IMR-90 (cell line): ENCODE data around the gene TXNDC16. TPM values are rescaled to one million over a fixed set of nuclear protein-coding genes. Genes with fewer than 3 reads are reported as not detected.

Experiments used
- ATAC-seq: fragments of 200-7000 bp; cut with Tn5 transposase; 2 replicates; pipeline ENCODE4 v1.9.1; 2020; ENCODE audit warnings: low read depth, mild to moderate bottlenecking, moderate library complexity
- Bru-seq: library from RNA; stranded (reverse); fragments of 400-500 nt; gene quantifications from one replicate; lab custom pipeline; 2021; lab: Mats Ljungman, UMichigan
- BruChase-seq, 2 experiments: library from RNA; stranded (reverse); fragments of 400-500 nt; gene quantifications; one replicate each; lab custom pipeline; 2021; lab: Mats Ljungman, UMichigan
- BruUV-seq: library from RNA; stranded (reverse); fragments of 400-500 nt; replicated peaks from 2 replicates; lab custom pipeline; 2021; lab: Mats Ljungman, UMichigan
- CTCF ChIA-PET: fragments of 300-600 bp; formaldehyde crosslinking; extraction: SDS; loops from one replicate; lab custom pipeline; 2021; ENCODE audit warnings: antibody characterized with exemption; lab: Yijun Ruan, JAX
- POLR2A ChIA-PET: fragments of 300-600 bp; sonication (Branson Sonifier 250); formaldehyde crosslinking; loops from one replicate; lab custom pipeline; 2022; ENCODE audit warnings: antibody characterized with exemption; ENCODE audit not compliant: unreplicated experiment; lab: Charles Lee
- DNase-seq: peaks from one replicate; pipeline ENCODE4 v3.0.0; 2013
- H2AFZ ChIP-seq: replicated peaks from 2 replicates; pipeline ENCODE3; 2013; ENCODE audit warnings: low read length, mild to moderate bottlenecking; ENCODE audit not compliant: poor library complexity
- H2AK5ac ChIP-seq: 2 replicates; pipeline ENCODE4 v1.6.1; 2013; ENCODE audit warnings: low read depth, low read length, inconsistent platforms
- H2AK9ac ChIP-seq: replicated peaks from 2 replicates; pipeline ENCODE3; 2013; ENCODE audit warnings: mild to moderate bottlenecking, low read depth, low read length, moderate library complexity; ENCODE audit not compliant: poor library complexity
- H2BK120ac ChIP-seq: 2 replicates; pipeline ENCODE4 v1.6.1; 2013; ENCODE audit warnings: low read depth, low read length, inconsistent platforms
- H2BK15ac ChIP-seq: 3 replicates; pipeline ENCODE4 v1.6.1; 2013; ENCODE audit warnings: low read depth, low read length, inconsistent platforms
- H2BK20ac ChIP-seq: 2 replicates; pipeline ENCODE4 v1.6.1; 2013; ENCODE audit warnings: low read depth, mild to moderate bottlenecking, inconsistent platforms, low read length, moderate library complexity
- H2BK5ac ChIP-seq: 2 replicates; pipeline ENCODE4 v1.6.1; 2013; ENCODE audit warnings: mild to moderate bottlenecking, low read depth, low read length, inconsistent platforms; ENCODE audit not compliant: poor library complexity, severe bottlenecking
- H3K14ac ChIP-seq: replicated peaks from 2 replicates; pipeline ENCODE4 v1.6.1; 2013; ENCODE audit warnings: low read depth, low read length, inconsistent platforms
- H3K18ac ChIP-seq: 2 replicates; pipeline ENCODE4 v1.6.1; 2013; ENCODE audit warnings: low read depth, low read length, control low read depth
- H3K23ac ChIP-seq: 2 replicates; pipeline ENCODE4 v1.6.1; 2013; ENCODE audit warnings: low read depth, low read length, inconsistent platforms
- H3K27ac ChIP-seq: 2 replicates; pipeline ENCODE4 v1.5.1; 2013; ENCODE audit warnings: mild to moderate bottlenecking, control low read depth, low read length; ENCODE audit not compliant: insufficient read depth
- H3K27me3 ChIP-seq: 2 replicates; pipeline ENCODE4 v1.6.1; 2013; ENCODE audit warnings: low read length; ENCODE audit not compliant: control insufficient read depth, insufficient read depth
- H3K36me3 ChIP-seq: 2 replicates; pipeline ENCODE4 v1.6.1; 2013; ENCODE audit warnings: low read length, mixed read lengths; ENCODE audit not compliant: control insufficient read depth, insufficient read depth
- H3K4ac ChIP-seq: 2 replicates; pipeline ENCODE4 v1.6.1; 2013; ENCODE audit warnings: low read depth, low read length, inconsistent platforms
- H3K4me1 ChIP-seq: 2 replicates; pipeline ENCODE4 v1.6.1; 2013; ENCODE audit warnings: low read length, mixed read lengths; ENCODE audit not compliant: control insufficient read depth, insufficient read depth
- H3K4me2 ChIP-seq: 2 replicates; pipeline ENCODE4 v1.6.1; 2013; ENCODE audit warnings: low read depth, mild to moderate bottlenecking, control low read depth, low read length, moderate library complexity
- H3K4me3 ChIP-seq: 2 replicates; pipeline ENCODE4 v1.5.1; 2013; ENCODE audit warnings: low read depth, mild to moderate bottlenecking, control low read depth, low read length, moderate library complexity; ENCODE audit not compliant: insufficient read depth
- H3K56ac ChIP-seq: 2 replicates; pipeline ENCODE4 v1.6.1; 2013; ENCODE audit warnings: low read length, inconsistent platforms; ENCODE audit not compliant: insufficient read depth; ENCODE audit errors: extremely low read depth
- H3K79me1 ChIP-seq, 2 experiments: 2 replicates each; pipeline ENCODE4 v1.6.1; 2013; ENCODE audit warnings: low read length in 2 of 2, inconsistent platforms in 1 of 2, low read depth in 1 of 2
- H3K9ac ChIP-seq: 2 replicates; pipeline ENCODE4 v1.6.1; 2013; ENCODE audit warnings: low read depth, low read length, control low read depth
- H3K9me1 ChIP-seq: 2 replicates; pipeline ENCODE4 v1.6.1; 2013; ENCODE audit warnings: low read length, inconsistent platforms; ENCODE audit not compliant: insufficient read depth
- H3K9me3 ChIP-seq: 2 replicates; pipeline ENCODE4 v1.6.1; 2013; ENCODE audit warnings: low read length; ENCODE audit not compliant: control insufficient read depth, insufficient read depth
- H4K20me1 ChIP-seq: 2 replicates; pipeline ENCODE4 v1.6.1; 2013; ENCODE audit warnings: low read length, inconsistent platforms; ENCODE audit not compliant: insufficient read depth
- H4K5ac ChIP-seq: 2 replicates; pipeline ENCODE4 v1.6.1; 2013; ENCODE audit warnings: mild to moderate bottlenecking, low read depth, low read length, control low read depth
- H4K8ac ChIP-seq, 2 experiments: 2 replicates each; pipeline ENCODE4 v1.6.1; 2013; ENCODE audit warnings: low read depth in 2 of 2, low read length in 2 of 2, control low read depth in 1 of 2, inconsistent platforms in 1 of 2
- H4K91ac ChIP-seq: 2 replicates; pipeline ENCODE4 v1.6.1; 2013; ENCODE audit warnings: low read depth, low read length, inconsistent platforms; ENCODE audit not compliant: insufficient read depth
- CEBPB ChIP-seq: IDR thresholded peaks from 2 replicates; pipeline ENCODE4 v1.6.1; 2012; ENCODE audit warnings: low read depth, low read length, improper control_type of control experiment
- CHD1 ChIP-seq: IDR thresholded peaks from 2 replicates; pipeline ENCODE4 v1.6.1; 2012; ENCODE audit warnings: low read depth, low read length, improper control_type of control experiment
- FOS ChIP-seq: fragments of 150-350 bp; IDR thresholded peaks from 2 replicates; pipeline ENCODE4 v1.6.1; 2016; ENCODE audit warnings: low read depth, low read length
- MAFK ChIP-seq: IDR thresholded peaks from 2 replicates; pipeline ENCODE4 v1.6.1; 2012; ENCODE audit warnings: low read depth, low read length, improper control_type of control experiment
- MAZ ChIP-seq: IDR thresholded peaks from 2 replicates; pipeline ENCODE4 v1.6.1; 2012; ENCODE audit warnings: low read depth, mild to moderate bottlenecking, low read length, improper control_type of control experiment, moderate library complexity, borderline replicate concordance
- NFE2L2 ChIP-seq: fragments of 150-350 bp; IDR thresholded peaks from 2 replicates; pipeline ENCODE4 v1.6.1; 2016; ENCODE audit warnings: low read depth, mild to moderate bottlenecking, low read length
- POLR2A ChIP-seq: IDR thresholded peaks from 2 replicates; pipeline ENCODE4 v1.6.1; 2012; ENCODE audit warnings: mild to moderate bottlenecking, low read depth, low read length
- RAD21 ChIP-seq: IDR thresholded peaks from 2 replicates; pipeline ENCODE4 v1.6.1; 2012; ENCODE audit warnings: low read length, improper control_type of control experiment
- RCOR1 ChIP-seq: IDR thresholded peaks from 2 replicates; pipeline ENCODE4 v1.6.1; 2012; ENCODE audit warnings: mild to moderate bottlenecking, low read length, improper control_type of control experiment; ENCODE audit not compliant: insufficient replicate concordance
- RFX5 ChIP-seq: IDR thresholded peaks from 2 replicates; pipeline ENCODE4 v1.8.0; 2012; ENCODE audit warnings: low read depth, mild to moderate bottlenecking, low read length, moderate library complexity
- SMC3 ChIP-seq: fragments of 150-350 bp; IDR thresholded peaks from 2 replicates; pipeline ENCODE4 v1.6.1; 2016; ENCODE audit warnings: low read depth, mild to moderate bottlenecking, antibody characterized with exemption, low read length, moderate library complexity
- WGBS, 2 experiments: methylation state at CpG; one replicate each; pipeline versions ENCODE4 v1.1.5 to v1.1.7; 2013; ENCODE audit warnings: missing lambda C conversion rate in 2 of 2; ENCODE audit not compliant: insufficient read length in 1 of 2; ENCODE audit errors: extremely low coverage in 2 of 2; 5-methylcytosine and 5-hydroxymethylcytosine counted together
- dilution Hi-C: fragments of 300-500 bp; cut with HindIII; formaldehyde crosslinking; loops from one replicate; pipeline ENCODE4 v1.14.3; 2018; ENCODE audit warnings: low sequenced_read_pairs; ENCODE audit not compliant: unreplicated experiment
- in situ Hi-C: fragments of 300-500 bp; cut with MboI; formaldehyde crosslinking; loops from 3 replicates; pipeline ENCODE4 v1.14.3; 2019; ENCODE audit warnings: low sequenced_read_pairs, inconsistent platforms, mixed read lengths
- intact Hi-C: fragments of 100-400 bp; cut with micrococcal nuclease; formaldehyde crosslinking; loops from 2 replicates; pipeline ENCODE4 v1.10.0; 2022
- long read RNA-seq: library from polyadenylated mRNA; unstranded; transcript quantifications from one replicate; pipeline ENCODE4 v2.0.0, GENCODE V29; 2021; ENCODE audit not compliant: unreplicated experiment
- polyA plus RNA-seq, 3 experiments: library from polyadenylated mRNA; depleted of rRNA; stranded (reverse); fragments of >200 nt; gene quantifications; 2 replicates each; pipeline ENCODE4 v1.2.3, GENCODE V29; 2012; ENCODE audit warnings: low replicate concordance in 1 of 3
- total RNA-seq: library from RNA; depleted of rRNA; stranded (reverse); fragments of >200 nt; gene quantifications from 2 replicates; pipeline ENCODE4 v1.2.3, GENCODE V29; 2012; rRNA removed
- TF ChIP-seq, protein P1 (sequence below): fragments of 150-350 bp; IDR thresholded peaks from 2 replicates; pipeline ENCODE4 v1.6.1; 2016; ENCODE audit warnings: low read depth, mild to moderate bottlenecking, low read length, moderate library complexity, borderline replicate concordance

TXNDC16 gene
- total RNA-seq (1.4 and 1.9 TPM in 2 replicates), polyA plus RNA-seq (2012; rRNA removed) (1.1 and 1.4 TPM in 2 replicates), Bru-seq, nascent RNA (percentile 37 among the genes with signal in this experiment), BruChase-seq, experiment 1, labeled RNA remaining after a 6-hour chase (percentile 34 among the genes with signal in this experiment), BruChase-seq, experiment 2, labeled RNA remaining after a 2-hour chase (percentile 40 among the genes with signal in this experiment)
- 0.21 and 0.22 TPM in 2 replicates for polyA plus RNA-seq (2012; cell fraction: cytosol; rRNA removed)
- 0.09 and 1.2 TPM in 2 replicates for polyA plus RNA-seq (2012; cell fraction: nucleus; rRNA removed; ENCODE audit: low replicate concordance)
- long read RNA-seq, full-length matches to known transcripts, result 8 of 9 reads
- long read RNA-seq, partial matches to known transcripts, result 1 of 9 reads
- long read RNA-seq, other reads (novel, unspliced or antisense), result 0 of 9 reads

DNA sequence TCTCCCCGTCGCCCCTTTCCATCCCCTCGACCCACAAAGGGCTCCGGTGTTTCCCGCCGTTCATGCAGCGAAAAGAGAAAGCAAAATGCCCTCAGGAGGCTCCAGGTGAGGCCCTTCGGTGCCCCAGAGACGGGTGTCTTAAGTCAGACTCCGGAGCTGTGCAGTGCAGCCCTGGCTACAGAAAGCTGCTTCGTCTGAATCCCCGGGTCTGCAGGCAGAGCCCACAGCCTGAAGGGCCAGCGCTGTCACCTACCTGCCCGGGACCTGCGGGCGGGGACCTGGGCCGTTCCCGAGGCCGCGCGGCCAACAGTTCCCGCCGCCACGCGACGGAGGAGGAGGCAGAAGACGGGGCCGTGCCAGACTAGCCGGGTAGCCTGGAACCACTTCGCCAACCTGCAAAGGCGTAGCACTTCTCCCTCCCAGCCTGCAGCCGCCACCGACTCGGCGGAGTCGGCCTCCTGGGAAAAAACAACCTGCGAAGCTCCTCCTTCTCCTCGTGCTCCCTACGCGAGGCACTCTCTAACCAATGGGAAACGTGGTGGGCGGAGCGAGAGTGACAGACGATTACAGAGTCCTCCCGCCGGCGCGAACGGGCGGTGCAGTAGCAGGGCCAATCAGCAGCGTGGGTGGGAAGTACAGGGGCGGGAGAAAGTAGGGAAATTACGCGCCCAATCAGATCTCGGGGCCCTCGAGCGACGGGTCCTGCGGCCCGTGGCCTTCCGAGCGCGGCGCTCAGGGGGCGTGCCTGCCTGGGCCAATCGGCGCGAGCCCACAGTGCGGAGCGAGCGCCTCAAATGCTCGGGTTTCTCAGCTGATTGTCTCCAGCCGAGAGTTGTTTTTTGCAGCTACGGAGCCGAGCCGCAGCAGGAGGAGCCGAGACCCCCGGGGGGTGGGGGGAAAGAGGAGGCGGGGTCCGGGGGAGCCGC is at the start of gene TXNDC16, which contains the start of gene GPR137C:
TSS of gene TXNDC16 (minus strand) at position 443 of the 926 bp plus-strand sequence. CDS start 8,948 bp downstream, outside the sequence.
TSS of gene GPR137C (plus strand) at position 774 of the 926 bp plus-strand sequence. CDS start 312 bp downstream, outside the sequence.
- ATAC-seq, result peak; percentile 99
- 0% methylated on average over 18 of the region's 81 CpGs; no CpG with 5 or more reads in 1 of the 2 experiments for WGBS, 2 experiments
- TF ChIP-seq, protein P1, sequence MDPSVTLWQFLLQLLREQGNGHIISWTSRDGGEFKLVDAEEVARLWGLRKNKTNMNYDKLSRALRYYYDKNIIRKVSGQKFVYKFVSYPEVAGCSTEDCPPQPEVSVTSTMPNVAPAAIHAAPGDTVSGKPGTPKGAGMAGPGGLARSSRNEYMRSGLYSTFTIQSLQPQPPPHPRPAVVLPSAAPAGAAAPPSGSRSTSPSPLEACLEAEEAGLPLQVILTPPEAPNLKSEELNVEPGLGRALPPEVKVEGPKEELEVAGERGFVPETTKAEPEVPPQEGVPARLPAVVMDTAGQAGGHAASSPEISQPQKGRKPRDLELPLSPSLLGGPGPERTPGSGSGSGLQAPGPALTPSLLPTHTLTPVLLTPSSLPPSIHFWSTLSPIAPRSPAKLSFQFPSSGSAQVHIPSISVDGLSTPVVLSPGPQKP, result no peak
- TF ChIP-seq RFX5, result no peak
- TF ChIP-seq SMC3, result no peak
- TF ChIP-seq NFE2L2, result no peak
- TF ChIP-seq RCOR1, result no peak
- no peak for TF ChIP-seq RAD21
- TF ChIP-seq CEBPB, result no peak
- peak; percentile 64 for TF ChIP-seq FOS
- no peak for TF ChIP-seq MAFK
- no peak for TF ChIP-seq CHD1
- peak; percentile 32; the same call in 1 of the 2 replicates for TF ChIP-seq POLR2A
- TF ChIP-seq MAZ, result peak; percentile 25; the same call in 1 of the 2 replicates

More for the DNA sequence above, at the start of gene TXNDC16, which contains the start of gene GPR137C:
- H4K8ac ChIP-seq, result peak within 1 kb of the TSS in 1 of 2 experiments; percentile 23; a peak in 1 of 4 replicates
- no peak within 1 kb of the TSS for H2BK5ac ChIP-seq
- H3K9me3 ChIP-seq, result no peaks in the 10 kb centered on the region
- H3K79me1 ChIP-seq, result peaks cover 0 to 13% of the 10 kb centered on the region in 2 experiments; a peak in 2 of 4 replicates
- in situ Hi-C loops, result no loop called here
- H3K4ac ChIP-seq, result no peak within 1 kb of the TSS
- H3K4me2 ChIP-seq, result peak within 1 kb of the TSS; percentile 96
- no peaks in the 10 kb centered on the region for H4K20me1 ChIP-seq
- H4K91ac ChIP-seq, result no peak within 1 kb of the TSS
- H3K56ac ChIP-seq, result no peak within 1 kb of the TSS
- H3K18ac ChIP-seq, result no peak within 1 kb of the TSS
- DNase-seq, result peak; percentile 99
- H3K9me1 ChIP-seq, result no peaks in the 10 kb centered on the region; the same call in 1 of the 2 replicates
- no peaks in the 10 kb centered on the region for H3K27me3 ChIP-seq
- no peaks in the 10 kb centered on the region for H3K36me3 ChIP-seq
- peak within 1 kb of the TSS; percentile 48 for H2AK9ac ChIP-seq
- H3K4me3 ChIP-seq, result peak within 1 kb of the TSS; percentile 58
- no peak within 1 kb of the TSS; the same call in 1 of the 2 replicates for H3K27ac ChIP-seq
- H3K9ac ChIP-seq, result peak within 1 kb of the TSS; percentile 66
- H2BK20ac ChIP-seq, result no peak within 1 kb of the TSS
- H2BK15ac ChIP-seq, result no peak within 1 kb of the TSS; the same call in 2 of the 3 replicates
- no peak within 1 kb of the TSS for H2BK120ac ChIP-seq
- no TSS peak for BruUV-seq
- H3K4me1 ChIP-seq, result no peaks in the 10 kb centered on the region
- POLR2A ChIA-PET, result interaction anchor here (0.5 to 0.6 kb wide), 2 partner anchors 236 to 560 kb away, joined by 5 to 13 read pairs; no protein-coding TSS in a partner anchor
- H2AFZ ChIP-seq, result peak within 1 kb of the TSS; percentile 96
- dilution Hi-C loops, result no loop called here
- H3K23ac ChIP-seq, result peak within 1 kb of the TSS; percentile 61
- H3K14ac ChIP-seq, result 0 out of 2 replicates have a peak within 1 kb of the TSS, but pooled peaks have one; percentile 39
- CTCF ChIA-PET, result interaction anchor here (0.8 to 1.6 kb wide), 3 partner anchors 14 to 26 kb away, joined by 3 read pairs; no protein-coding TSS in a partner anchor
- no peak within 1 kb of the TSS for H2AK5ac ChIP-seq
- H4K5ac ChIP-seq, result no peak within 1 kb of the TSS
- intact Hi-C loops, result loop anchor here (5.0 kb wide), 1 partner anchor 235 kb away; no protein-coding TSS in a partner anchor
